Tibial nerve (tissue), 4 donors: ENCODE measurements around the gene GGTLC2. TPM values are rescaled to one million over a fixed set of nuclear protein-coding genes. Genes with fewer than 3 reads are reported as not detected.
"Not testable (repeated sequence)": the region's sequence is repeated elsewhere in the genome, so short reads cannot be mapped to it uniquely, and the experiment has no call there.

Experiments used
- DNase-seq, 2 donors: peaks; one replicate each; pipeline ENCODE4 v3.0.0-alpha.2; 2019; ENCODE audit warnings: low spot score in 2 of 2
- H3K27ac ChIP-seq, 4 donors: fragments of 200-600 bp; sonication (generic) in 3 of 4; one replicate each; pipeline ENCODE4 v1.5.1; 2017 to 2019; ENCODE audit warnings: mild to moderate bottlenecking in 1 of 4
- H3K27me3 ChIP-seq, 2 donors: fragments of 200-600 bp; sonication (generic) in 1 of 2; one replicate each; pipeline versions ENCODE4 v1.5.1 to v1.6.0; 2017 to 2019
- H3K36me3 ChIP-seq, 3 donors: fragments of 200-600 bp; sonication (generic); one replicate each; pipeline ENCODE4 v1.5.1; 2018 to 2019
- H3K4me1 ChIP-seq, 4 donors: fragments of 200-600 bp; sonication (generic) in 3 of 4; one replicate each; pipeline ENCODE4 v1.5.1; 2017 to 2019
- H3K4me3 ChIP-seq, 4 donors: fragments of 200-600 bp; sonication (generic) in 3 of 4; one replicate each; pipeline ENCODE4 v1.5.1; 2017 to 2019; ENCODE audit warnings: mild to moderate bottlenecking in 1 of 4, moderate library complexity in 1 of 4
- H3K9me3 ChIP-seq, 4 donors: fragments of 200-600 bp; sonication (generic) in 3 of 4; one replicate each; pipeline ENCODE4 v1.5.1; 2017 to 2019
- EP300 ChIP-seq, 2 donors: sonication (generic); formaldehyde crosslinking; IDR thresholded peaks; one replicate each; pipeline ENCODE4 v1.6.1; 2017; ENCODE audit warnings: antibody characterized with exemption in 2 of 2, mild to moderate bottlenecking in 1 of 2
- POLR2A ChIP-seq, 2 donors: fragments of 450-650 bp; IDR thresholded peaks; one replicate each; pipeline ENCODE4 v1.6.1; 2017; ENCODE audit warnings: antibody characterized with exemption in 2 of 2, mild to moderate bottlenecking in 2 of 2, moderate library complexity in 2 of 2
- WGBS, 2 donors: methylation state at CpG; one replicate each; pipeline ENCODE4 v1.1.5; 2018; 5-methylcytosine and 5-hydroxymethylcytosine counted together
- total RNA-seq, 4 donors: library from RNA; depleted of rRNA; stranded (reverse); fragments of >200 nt; gene quantifications; one replicate each; pipeline ENCODE4 v1.1.0, GENCODE V29; 2016
- TF ChIP-seq, protein P1 (sequence below), 5 experiments: fragments of 200-600 bp in 3 of 5; fragments of 450-650 bp in 2 of 5; sonication (generic) in 3 of 5; IDR thresholded peaks; one replicate each; pipeline ENCODE4 v1.5.1; 2016 to 2019; ENCODE audit warnings: antibody characterized with exemption in 5 of 5, mild to moderate bottlenecking in 3 of 5, moderate library complexity in 2 of 5

The GGTLC2 gene
- total RNA-seq, 4 donors from 2014 or later, result not detected

- peaks cover 0 to 3% (median 0%) of the 10 kb centered on the region in 4 donors for H3K9me3 ChIP-seq
- H3K27ac ChIP-seq, result no peak overlapping the region
- H3K4me1 ChIP-seq, result no peaks in the 10 kb centered on the region
- no peak for TF ChIP-seq POLR2A (IDR thresholded peaks at IDR 0.05)
- TF ChIP-seq, protein P1, sequence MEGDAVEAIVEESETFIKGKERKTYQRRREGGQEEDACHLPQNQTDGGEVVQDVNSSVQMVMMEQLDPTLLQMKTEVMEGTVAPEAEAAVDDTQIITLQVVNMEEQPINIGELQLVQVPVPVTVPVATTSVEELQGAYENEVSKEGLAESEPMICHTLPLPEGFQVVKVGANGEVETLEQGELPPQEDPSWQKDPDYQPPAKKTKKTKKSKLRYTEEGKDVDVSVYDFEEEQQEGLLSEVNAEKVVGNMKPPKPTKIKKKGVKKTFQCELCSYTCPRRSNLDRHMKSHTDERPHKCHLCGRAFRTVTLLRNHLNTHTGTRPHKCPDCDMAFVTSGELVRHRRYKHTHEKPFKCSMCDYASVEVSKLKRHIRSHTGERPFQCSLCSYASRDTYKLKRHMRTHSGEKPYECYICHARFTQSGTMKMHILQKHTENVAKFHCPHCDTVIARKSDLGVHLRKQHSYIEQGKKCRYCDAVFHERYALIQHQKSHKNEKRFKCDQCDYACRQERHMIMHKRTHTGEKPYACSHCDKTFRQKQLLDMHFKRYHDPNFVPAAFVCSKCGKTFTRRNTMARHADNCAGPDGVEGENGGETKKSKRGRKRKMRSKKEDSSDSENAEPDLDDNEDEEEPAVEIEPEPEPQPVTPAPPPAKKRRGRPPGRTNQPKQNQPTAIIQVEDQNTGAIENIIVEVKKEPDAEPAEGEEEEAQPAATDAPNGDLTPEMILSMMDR (IDR thresholded peaks at IDR 0.05), result no peak
- TF ChIP-seq EP300 (IDR thresholded peaks at IDR 0.05), result no peak
- no peaks in the 10 kb centered on the region for H3K27me3 ChIP-seq
- DNase-seq, result no peak
- WGBS, 2 donors, result 60 to 81% methylated on average over 3 of the region's 3 CpGs
- no peak overlapping the region for H3K4me3 ChIP-seq
- H3K36me3 ChIP-seq, result no peaks in the 10 kb centered on the region
These were observed 30.3 kb upstream of the GGTLC2 start for GRCh38 chr22:22614065-22614464.

GRCh38 chr22:22616636-22617035, 27.8 kb upstream of the GGTLC2 start:
- Histone ChIP-seq H3K27me3 (no peaks in the 10 kb centered on the region), H3K4me1 (no peaks in the 10 kb centered on the region), H3K4me3 (no peak overlapping the region), H3K36me3 (no peaks in the 10 kb centered on the region), H3K27ac (no peak overlapping the region), H3K9me3 (peaks cover 0 to 3% (median 0%) of the 10 kb centered on the region in 4 donors)
- 45 to 48% methylated on average over 5 of the region's 5 CpGs for WGBS, 2 donors
- DNase-seq, result no peak
- no peak for TF ChIP-seq EP300 (IDR thresholded peaks at IDR 0.05)
- TF ChIP-seq POLR2A (IDR thresholded peaks at IDR 0.05), result no peak
- TF ChIP-seq, protein P1 (IDR thresholded peaks at IDR 0.05), result no peak

DNA sequence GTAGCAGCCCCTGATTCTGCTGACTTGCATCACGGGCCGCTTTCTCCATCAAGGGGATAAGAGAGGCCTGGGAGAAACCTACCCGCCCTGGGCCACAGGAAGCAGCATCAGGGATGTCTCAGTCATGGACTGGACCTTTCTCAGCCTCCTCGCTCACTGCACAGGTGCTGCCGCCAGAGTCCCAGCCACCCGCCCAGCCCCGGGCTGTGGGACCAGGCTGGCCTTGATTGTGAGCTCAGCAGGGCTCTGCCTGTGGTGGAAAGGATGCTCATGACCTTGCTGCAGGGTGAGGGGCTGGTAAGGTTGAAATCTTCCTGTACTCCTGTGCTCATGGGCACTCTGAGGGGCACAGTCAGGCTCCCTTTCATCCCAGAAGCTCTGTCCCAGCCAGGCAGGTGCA, 26.0 kb upstream of the GGTLC2 start:
- DNase-seq, result no peak
- H3K36me3 ChIP-seq, result no peaks in the 10 kb centered on the region

DNA sequence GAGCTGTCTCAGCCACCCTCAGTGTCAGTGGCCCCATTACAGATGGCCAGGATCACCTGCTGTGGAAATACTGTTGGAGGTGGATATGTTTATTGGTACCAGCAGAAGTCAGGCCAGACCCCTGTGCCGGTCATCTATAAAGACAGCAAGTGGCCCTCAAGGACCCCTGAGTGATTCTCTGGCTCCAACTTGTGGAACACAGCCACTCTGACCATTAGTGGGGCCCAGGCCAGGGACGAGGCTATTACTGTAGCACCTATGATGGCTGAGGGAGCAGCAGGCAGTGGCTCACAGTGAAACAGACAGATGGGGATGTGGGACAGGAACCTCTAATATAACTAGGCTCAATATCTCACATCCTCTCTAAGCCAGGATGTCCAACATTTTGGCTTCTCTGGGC, 25.5 kb upstream of the GGTLC2 start:
- no peaks in the 10 kb centered on the region for H3K4me1 ChIP-seq
- no peak overlapping the region for H3K27ac ChIP-seq
- no peak for DNase-seq
- no peaks in the 10 kb centered on the region for H3K27me3 ChIP-seq
- 60 to 75% methylated on average over 2 of the region's 2 CpGs for WGBS, 2 donors
- peaks cover 0 to 3% (median 0%) of the 10 kb centered on the region in 4 donors for H3K9me3 ChIP-seq
- TF ChIP-seq EP300 (IDR thresholded peaks at IDR 0.05) (no peak), POLR2A (IDR thresholded peaks at IDR 0.05) (no peak)
- TF ChIP-seq, protein P1 (IDR thresholded peaks at IDR 0.05), result no peak
- no peaks in the 10 kb centered on the region for H3K36me3 ChIP-seq
- no peak overlapping the region for H3K4me3 ChIP-seq

More for the DNA sequence above, 26.0 kb upstream of the GGTLC2 start:
- TF ChIP-seq POLR2A (IDR thresholded peaks at IDR 0.05), result no peak
- Histone ChIP-seq H3K27ac (no peak overlapping the region), H3K4me3 (no peak overlapping the region), H3K27me3 (no peaks in the 10 kb centered on the region), H3K4me1 (no peaks in the 10 kb centered on the region), H3K9me3 (peaks cover 0 to 3% (median 0%) of the 10 kb centered on the region in 4 donors)
- 85 to 86% methylated on average over 3 to 7 of the region's 7 CpGs for WGBS, 2 donors

DNA sequence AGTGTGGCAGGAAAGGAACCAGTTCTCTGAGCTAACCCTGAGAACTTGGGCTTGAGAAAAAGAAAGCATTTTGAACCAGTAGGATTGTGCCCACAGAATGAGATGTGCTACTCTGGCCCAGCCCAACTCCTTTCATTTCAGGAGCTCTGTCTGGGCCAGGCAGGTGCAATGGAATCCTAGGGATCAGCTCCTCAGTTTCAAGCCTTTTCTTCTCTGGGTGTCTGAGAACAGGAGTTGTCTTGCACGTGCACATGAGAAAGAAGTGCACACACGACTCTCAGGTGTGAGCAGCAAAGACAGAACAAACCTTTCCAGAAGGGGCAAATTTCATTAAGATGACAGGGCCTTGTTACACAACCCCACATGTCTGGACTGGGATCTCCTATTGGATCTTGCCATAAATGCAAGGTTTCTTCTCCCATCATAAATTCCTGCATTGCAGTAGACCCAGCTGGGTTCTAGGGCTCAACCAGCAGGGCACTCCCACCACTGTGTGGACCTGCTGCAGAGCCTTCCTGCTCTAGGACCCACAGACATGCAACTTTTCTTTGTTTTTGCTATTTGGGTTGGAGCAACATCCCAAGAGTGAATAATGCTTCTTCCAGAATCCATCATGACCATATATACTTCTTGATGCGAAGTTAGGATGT, 24.5 kb upstream of the GGTLC2 start:
- 68 to 77% methylated on average over 3 of the region's 3 CpGs for WGBS, 2 donors
- H3K27ac ChIP-seq, result no peak overlapping the region
- no peaks in the 10 kb centered on the region for H3K36me3 ChIP-seq
- TF ChIP-seq POLR2A (IDR thresholded peaks at IDR 0.05), result no peak
- no peak for TF ChIP-seq EP300 (IDR thresholded peaks at IDR 0.05)
- TF ChIP-seq, protein P1 (IDR thresholded peaks at IDR 0.05), result no peak
- peaks cover 0 to 6% (median 0%) of the 10 kb centered on the region in 4 donors for H3K9me3 ChIP-seq
- DNase-seq, result no peak
- no peaks in the 10 kb centered on the region for H3K4me1 ChIP-seq
- H3K4me3 ChIP-seq, result no peak overlapping the region
- H3K27me3 ChIP-seq, result no peaks in the 10 kb centered on the region

DNA sequence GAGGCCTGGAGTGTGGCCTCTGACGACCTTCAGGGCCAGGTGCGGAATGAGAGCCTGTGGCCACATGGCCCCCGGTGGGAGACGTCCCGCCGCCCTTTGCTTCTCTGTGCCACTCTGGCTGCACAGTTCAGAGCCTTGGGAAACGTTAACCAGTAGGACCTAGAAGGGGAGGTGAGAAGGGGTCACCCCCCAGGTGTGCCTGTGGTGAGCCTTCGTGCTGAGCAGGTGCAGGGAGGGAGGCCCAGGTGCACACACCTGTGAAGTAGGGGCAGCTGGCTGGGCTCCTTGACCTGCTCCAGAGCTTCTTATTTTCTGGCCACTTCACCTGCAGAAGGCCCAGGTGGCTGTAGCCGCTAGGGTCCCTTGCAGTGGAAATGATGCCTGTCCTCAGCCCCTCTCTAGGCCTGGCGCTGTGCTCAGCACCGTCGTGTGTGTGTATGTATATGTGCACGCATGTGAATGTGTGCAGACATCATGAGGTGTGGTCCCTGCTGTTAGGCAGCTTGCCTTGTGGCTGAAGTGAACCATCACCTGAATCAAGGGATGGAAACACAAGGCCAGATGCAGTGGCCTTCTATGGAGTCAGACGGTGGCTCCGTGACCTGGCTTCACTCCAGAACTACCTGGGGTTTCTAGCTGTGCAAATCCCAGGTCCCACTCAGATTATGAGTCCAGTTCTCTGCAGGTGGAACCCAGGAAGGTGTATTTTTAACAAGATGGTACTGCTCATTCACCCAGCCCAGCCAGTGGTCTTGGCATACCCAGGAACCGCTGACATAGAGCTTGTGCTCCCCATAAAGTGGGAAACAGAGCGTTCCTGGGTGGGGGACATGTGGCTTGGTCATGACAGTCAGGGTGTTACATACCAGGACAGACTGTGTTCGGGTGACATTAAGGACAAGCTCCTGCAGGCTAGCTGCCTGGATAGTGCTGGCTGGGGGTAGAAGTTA, 15.6 kb upstream of the GGTLC2 start:
- not testable (repeated sequence) for H3K27me3 ChIP-seq, H3K27ac ChIP-seq, H3K4me1 ChIP-seq, H3K36me3 ChIP-seq, DNase-seq, H3K4me3 ChIP-seq
- peaks cover 0 to 18% (median 0%) of the 10 kb centered on the region in 4 donors for H3K9me3 ChIP-seq
- WGBS, 2 donors, result 94 to 100% methylated on average over 4 to 7 of the region's 18 CpGs

DNA sequence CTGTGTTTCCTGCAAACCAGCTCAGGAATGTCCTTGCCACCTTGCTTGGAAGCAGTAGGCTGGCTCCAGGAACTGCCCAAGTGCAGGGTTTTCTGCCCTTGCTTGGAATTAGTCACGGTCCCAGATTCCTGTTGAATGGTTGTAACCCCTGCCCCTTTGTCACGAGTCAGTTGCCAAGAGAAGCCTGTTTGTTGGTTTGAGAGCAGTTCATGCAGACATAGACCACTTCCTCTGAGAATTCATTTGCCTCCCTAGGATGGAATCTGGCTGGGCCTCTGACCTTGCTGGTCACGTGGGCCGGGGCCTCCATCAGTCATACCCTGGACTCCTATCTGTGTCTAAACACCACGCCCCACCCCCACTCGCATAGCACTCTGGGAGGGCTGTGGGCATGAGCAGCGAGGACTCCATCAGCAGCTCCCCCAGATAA, 13.2 kb upstream of the GGTLC2 start:
- WGBS, 2 donors, result 18 to 30% methylated on average over 6 to 7 of the region's 7 CpGs
- H3K36me3 ChIP-seq, H3K27me3 ChIP-seq, H3K9me3 ChIP-seq, H3K4me1 ChIP-seq, H3K4me3 ChIP-seq, H3K27ac ChIP-seq: not testable (repeated sequence)
- peak; percentile 6 to 40 for DNase-seq

- not testable (repeated sequence) for H3K27me3 ChIP-seq, H3K9me3 ChIP-seq, DNase-seq, H3K36me3 ChIP-seq, H3K27ac ChIP-seq, H3K4me3 ChIP-seq, H3K4me1 ChIP-seq
- 97% methylated on average over 5 of the region's 15 CpGs; no CpG with 5 or more reads in 1 of the 2 donors for WGBS, 2 donors
These were observed 12.2 kb upstream of the GGTLC2 start for GRCh38 chr22:22632226-22632625.
